ENCODE data around the gene TLE6. TPM values are rescaled to one million over a fixed set of nuclear protein-coding genes. Genes with fewer than 3 reads are reported as not detected.
"Not testable (repeated sequence)": the region's sequence is repeated elsewhere in the genome, so short reads cannot be mapped to it uniquely, and the experiment has no call there.

TLE6 gene
- total RNA-seq, 4 donors from 2014 or later = 0.62 to 1.2 TPM; not detected in 2

DNA sequence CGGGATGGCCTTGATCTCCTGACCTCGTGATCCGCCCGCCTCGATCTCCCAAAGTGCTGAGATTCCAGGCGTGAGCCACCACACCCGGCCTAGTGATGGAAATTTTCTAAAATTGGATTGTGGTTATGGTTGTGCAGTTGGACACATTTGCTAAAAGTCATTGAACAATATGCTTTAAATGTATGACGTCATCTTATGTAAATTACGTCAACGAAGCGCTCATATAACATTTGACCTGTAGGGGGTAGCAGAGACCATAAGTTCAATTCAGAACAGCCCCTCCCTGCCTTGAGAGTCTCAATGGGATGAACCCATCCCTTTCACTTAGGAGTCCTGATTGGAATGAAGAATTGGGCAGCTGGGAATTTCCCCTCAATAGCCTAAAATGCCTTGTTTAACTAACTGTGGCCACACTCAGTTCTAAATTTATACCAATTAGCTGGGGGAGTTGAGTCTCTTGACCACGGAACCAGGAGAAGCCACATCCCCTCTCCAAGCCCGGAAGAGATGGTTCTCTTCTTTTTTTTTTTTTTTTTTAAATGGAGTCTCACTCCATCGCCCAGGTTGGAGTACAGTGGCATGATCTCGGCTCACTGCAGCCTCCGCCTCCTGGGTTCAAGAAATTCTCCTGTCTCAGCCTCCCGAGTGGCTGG is 15.2 kb upstream of the TLE6 start:
- ATAC-seq (peak; percentile 81 to 91), DNase-seq (peak in 1 of 2 donors; percentile 27)
- Histone ChIP-seq H3K4me1 (no peaks in the 10 kb centered on the region), H3K27me3 (no peaks in the 10 kb centered on the region), H3K4me3 (peak overlapping the region in 1 of 4 donors; percentile 31), H3K27ac (no peak overlapping the region), H3K9me3 (no peaks in the 10 kb centered on the region), H3K36me3 (no peaks in the 10 kb centered on the region)
- TF ChIP-seq POLR2A (IDR thresholded peaks at IDR 0.05) = no peak
- TF ChIP-seq, protein P1, sequence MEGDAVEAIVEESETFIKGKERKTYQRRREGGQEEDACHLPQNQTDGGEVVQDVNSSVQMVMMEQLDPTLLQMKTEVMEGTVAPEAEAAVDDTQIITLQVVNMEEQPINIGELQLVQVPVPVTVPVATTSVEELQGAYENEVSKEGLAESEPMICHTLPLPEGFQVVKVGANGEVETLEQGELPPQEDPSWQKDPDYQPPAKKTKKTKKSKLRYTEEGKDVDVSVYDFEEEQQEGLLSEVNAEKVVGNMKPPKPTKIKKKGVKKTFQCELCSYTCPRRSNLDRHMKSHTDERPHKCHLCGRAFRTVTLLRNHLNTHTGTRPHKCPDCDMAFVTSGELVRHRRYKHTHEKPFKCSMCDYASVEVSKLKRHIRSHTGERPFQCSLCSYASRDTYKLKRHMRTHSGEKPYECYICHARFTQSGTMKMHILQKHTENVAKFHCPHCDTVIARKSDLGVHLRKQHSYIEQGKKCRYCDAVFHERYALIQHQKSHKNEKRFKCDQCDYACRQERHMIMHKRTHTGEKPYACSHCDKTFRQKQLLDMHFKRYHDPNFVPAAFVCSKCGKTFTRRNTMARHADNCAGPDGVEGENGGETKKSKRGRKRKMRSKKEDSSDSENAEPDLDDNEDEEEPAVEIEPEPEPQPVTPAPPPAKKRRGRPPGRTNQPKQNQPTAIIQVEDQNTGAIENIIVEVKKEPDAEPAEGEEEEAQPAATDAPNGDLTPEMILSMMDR (IDR thresholded peaks at IDR 0.05 in 4 of 5, conservative IDR thresholded peaks at IDR 0.05 in 1 of 5) = peak; percentile 55 to 88 (median 75)
- in situ Hi-C loops (cut with MboI; ENCODE audit: low sequenced_read_pairs in 4 of 4) (loop anchor here in 2 of 4 donors (5.0 to 25.0 kb wide), 5 partner anchors 100 to 200 kb away; partner anchors contain the start of genes GNA11 (in 1 of the 2) and TLE5 (in 1 of the 2)), intact Hi-C loops (cut with DNase I; ENCODE audit: low total_unique reads) (loop anchor here (2.0 kb wide), 2 partner anchors 143 to 201 kb away; no protein-coding TSS in a partner anchor)

DNA sequence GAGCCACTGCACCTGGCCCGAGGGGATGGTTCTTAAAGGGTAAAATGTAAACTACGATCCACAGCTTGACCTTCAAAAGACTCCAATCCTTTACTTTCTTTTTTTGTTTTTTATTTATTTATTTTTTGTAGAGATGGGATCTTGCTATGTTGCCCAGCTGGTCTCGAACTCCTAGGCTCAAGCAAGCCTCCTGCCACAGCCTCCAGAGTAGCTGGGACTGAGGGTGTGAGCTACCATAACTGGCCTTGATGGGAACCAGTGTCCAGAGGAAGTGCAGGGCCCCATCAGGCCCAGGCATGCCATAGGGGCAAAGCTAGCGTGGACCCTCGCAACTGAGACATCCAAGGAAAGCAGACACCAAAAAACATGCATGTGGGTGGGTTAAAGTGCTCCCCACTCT is 14.2 kb upstream of the TLE6 start:
- Histone ChIP-seq H3K9me3 (no peaks in the 10 kb centered on the region), H3K4me1 (peaks cover 1 to 2% of the 10 kb centered on the region in 2 donors), H3K36me3 (no peaks in the 10 kb centered on the region), H3K27ac (no peak overlapping the region), H3K27me3 (no peaks in the 10 kb centered on the region), H3K4me3 (no peak overlapping the region)
- DNase-seq (no peak), ATAC-seq (no peak)
- intact Hi-C loops (cut with DNase I; ENCODE audit: low total_unique reads) = loop anchor here (2.0 kb wide), 2 partner anchors 142 to 200 kb away; no protein-coding TSS in a partner anchor
- TF ChIP-seq, protein P1 (IDR thresholded peaks at IDR 0.05 in 4 of 5, conservative IDR thresholded peaks at IDR 0.05 in 1 of 5) = no peak
- no peak for TF ChIP-seq POLR2A (IDR thresholded peaks at IDR 0.05)
- in situ Hi-C loops (cut with MboI; ENCODE audit: low sequenced_read_pairs in 4 of 4) = loop anchor here in 2 of 4 donors (5.0 to 25.0 kb wide), 5 partner anchors 99 to 199 kb away; partner anchors contain the start of genes GNA11 (in 1 of the 2) and TLE5 (in 1 of the 2)

DNA sequence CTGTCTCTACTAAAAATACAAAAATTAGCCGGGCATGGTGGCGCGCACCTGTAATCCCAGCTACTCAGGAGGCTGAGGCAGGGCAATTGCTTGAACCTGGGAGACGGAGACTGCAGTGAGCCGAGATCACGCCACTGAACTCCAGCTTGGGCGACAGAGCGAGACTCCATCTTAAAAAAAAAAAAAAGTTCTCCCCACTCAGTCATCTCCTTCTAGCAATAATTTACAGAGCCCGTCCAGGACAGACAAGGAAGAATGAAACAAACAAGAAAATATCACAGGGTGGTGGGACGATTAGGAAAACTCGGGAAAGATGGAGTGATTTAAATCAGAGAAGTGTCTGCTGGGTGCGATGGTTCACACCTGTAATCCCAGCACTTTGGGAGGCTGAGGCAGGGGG is 13.7 kb upstream of the TLE6 start:
- H3K27me3 ChIP-seq, ATAC-seq, H3K4me3 ChIP-seq, H3K4me1 ChIP-seq, DNase-seq, H3K27ac ChIP-seq, H3K9me3 ChIP-seq, H3K36me3 ChIP-seq: not testable (repeated sequence)
- in situ Hi-C loops (cut with MboI; ENCODE audit: low sequenced_read_pairs in 4 of 4) = loop anchor here in 2 of 4 donors (5.0 to 25.0 kb wide), 5 partner anchors 99 to 199 kb away; partner anchors contain the start of genes GNA11 (in 1 of the 2) and TLE5 (in 1 of the 2)
- intact Hi-C loops (cut with DNase I; ENCODE audit: low total_unique reads) = loop anchor here (2.0 kb wide), 2 partner anchors 141 to 199 kb away; no protein-coding TSS in a partner anchor

DNA sequence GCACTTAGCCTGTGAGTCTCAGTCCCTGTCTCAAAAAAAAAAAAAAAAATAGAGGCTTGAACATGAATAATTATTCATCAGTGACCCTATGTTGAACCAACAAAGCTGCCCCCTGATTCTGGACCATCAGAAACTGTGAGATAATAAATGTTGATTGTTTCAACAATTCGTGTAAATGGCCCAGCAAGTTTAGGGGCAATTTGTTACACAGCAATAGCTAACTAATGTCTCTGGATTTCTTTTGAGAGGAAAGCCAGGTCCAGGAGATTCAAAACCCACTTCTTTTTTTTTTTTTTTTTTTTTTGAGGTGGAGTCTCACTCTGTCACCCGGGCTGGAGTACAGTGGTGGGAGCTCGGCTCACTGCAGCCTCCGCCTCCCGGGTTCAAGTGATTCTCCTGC is 12.5 kb upstream of the TLE6 start:
- ATAC-seq (no peak), DNase-seq (no peak)
- Histone ChIP-seq H3K4me3 (no peak overlapping the region), H3K9me3 (no peaks in the 10 kb centered on the region), H3K27ac (no peak overlapping the region), H3K4me1 (peaks cover 6 to 12% of the 10 kb centered on the region in 2 donors), H3K27me3 (no peaks in the 10 kb centered on the region), H3K36me3 (no peaks in the 10 kb centered on the region)
- in situ Hi-C loops (cut with MboI; ENCODE audit: low sequenced_read_pairs in 4 of 4) (loop anchor here in 2 of 4 donors (5.0 to 25.0 kb wide), 5 partner anchors 97 to 197 kb away; partner anchors contain the start of genes GNA11 (in 1 of the 2) and TLE5 (in 1 of the 2)), intact Hi-C loops (cut with DNase I; ENCODE audit: low total_unique reads) (no loop called here)
- TF ChIP-seq, protein P1 (IDR thresholded peaks at IDR 0.05 in 4 of 5, conservative IDR thresholded peaks at IDR 0.05 in 1 of 5) = no peak
- TF ChIP-seq POLR2A (IDR thresholded peaks at IDR 0.05) = no peak

DNA sequence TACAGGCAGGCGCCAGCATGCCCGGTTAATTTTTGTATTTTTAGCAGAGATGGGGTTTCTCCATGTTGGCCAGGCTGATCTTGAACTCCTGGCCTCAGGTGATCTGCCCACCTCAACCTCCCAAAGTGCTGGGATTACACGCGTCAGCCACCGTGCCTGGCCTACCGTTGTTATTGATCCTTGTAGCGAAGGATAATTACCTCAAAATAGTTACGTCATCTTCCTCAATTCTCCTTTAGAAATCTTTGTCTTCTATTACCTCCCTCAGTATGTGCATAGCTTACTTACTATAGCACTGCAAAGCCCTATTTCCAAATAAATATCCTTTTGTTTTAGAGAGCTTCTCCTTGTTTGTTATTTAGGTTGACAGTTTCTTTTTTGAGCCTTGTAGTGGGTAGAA is 9.4 kb upstream of the TLE6 start:
- Histone ChIP-seq H3K27me3 (no peaks in the 10 kb centered on the region), H3K4me1 (peaks cover 20 to 35% of the 10 kb centered on the region in 2 donors), H3K27ac (peak overlapping the region in 1 of 4 donors; percentile 81), H3K4me3 (no peak overlapping the region), H3K9me3 (no peaks in the 10 kb centered on the region), H3K36me3 (no peaks in the 10 kb centered on the region)
- no peak for DNase-seq
- intact Hi-C loops (cut with DNase I; ENCODE audit: low total_unique reads) = no loop called here
- in situ Hi-C loops (cut with MboI; ENCODE audit: low sequenced_read_pairs in 4 of 4) = loop anchor here in 2 of 4 donors (10.0 to 25.0 kb wide), 4 partner anchors 94 to 194 kb away; partner anchors contain the start of genes GNA11 (in 1 of the 2) and TLE5 (in 1 of the 2)
- ATAC-seq = no peak
- TF ChIP-seq, protein P1 (IDR thresholded peaks at IDR 0.05 in 4 of 5, conservative IDR thresholded peaks at IDR 0.05 in 1 of 5) = no peak
- no peak for TF ChIP-seq POLR2A (IDR thresholded peaks at IDR 0.05)
